SK-N-SH (cell line): Measurements from ENCODE around the gene ALDH1L2. TPM values are rescaled to one million over a fixed set of nuclear protein-coding genes. Genes with fewer than 3 reads are reported as not detected.

Source experiments
- CTCF ChIA-PET: fragments of 300-600, 350-600 bp; formaldehyde crosslinking; extraction: SDS; loops from one replicate; lab custom pipeline; 2021; lab: Yijun Ruan, JAX
- POLR2A ChIA-PET: fragments of 350-600 bp; sonication (Branson Sonifier 250); formaldehyde crosslinking; extraction: SDS; loops from one replicate; lab custom pipeline; 2020; ENCODE audit warnings: antibody characterized with exemption, inconsistent platforms; lab: Yijun Ruan, JAX
- DNase-seq: peaks from one replicate; pipeline ENCODE4 v3.0.0; 2012
- H2AFZ ChIP-seq: fragments of 200-600 bp; sonication (generic); 2 replicates; pipeline ENCODE4 v1.8.1; 2016; ENCODE audit warnings: antibody characterized with exemption, mild to moderate bottlenecking, low read depth
- H3F3A ChIP-seq: fragments of 200-600 bp; sonication (generic); replicated peaks from 2 replicates; pipeline ENCODE3; 2016; ENCODE audit warnings: antibody characterized with exemption, mild to moderate bottlenecking; ENCODE audit not compliant: insufficient read depth
- H3K27ac ChIP-seq, 2 experiments: fragments of 200-500 bp in 1 of 2; fragments of 200-600 bp in 1 of 2; sonication (Bioruptor generic) in 1 of 2; sonication (generic), shearing (Covaris generic) in 1 of 2; 2 replicates each; pipeline versions ENCODE4 v1.5.1 to v1.6.1; 2014 to 2016; ENCODE audit warnings: low read depth in 2 of 2, inconsistent platforms in 1 of 2, low read length in 1 of 2, mild to moderate bottlenecking in 1 of 2, mixed read lengths in 1 of 2
- H3K27me3 ChIP-seq: fragments of 200-600 bp; sonication (generic), shearing (Covaris generic); 2 replicates; pipeline ENCODE4 v1.6.1; 2016; ENCODE audit warnings: mixed run types; ENCODE audit not compliant: insufficient read depth
- H3K36me3 ChIP-seq, 2 experiments: fragments of 200-500 bp in 1 of 2; fragments of 200-600 bp in 1 of 2; sonication (Bioruptor generic) in 1 of 2; sonication (generic) in 1 of 2; replicated peaks in 1 of 2; 2 replicates each; pipeline versions ENCODE3 to v1.5.1; 2014 to 2016; ENCODE audit warnings: low read length in 1 of 2, mild to moderate bottlenecking in 1 of 2; ENCODE audit not compliant: insufficient read depth in 2 of 2, control insufficient read depth in 1 of 2
- H3K4me1 ChIP-seq, 2 experiments: fragments of 200-500 bp in 1 of 2; fragments of 200-600 bp in 1 of 2; sonication (Bioruptor generic) in 1 of 2; sonication (generic), shearing (Covaris generic) in 1 of 2; 2 replicates each; pipeline versions ENCODE4 v1.5.1 to v1.6.1; 2014 to 2016; ENCODE audit warnings: low read depth in 1 of 2, low read length in 1 of 2, mixed run types in 1 of 2; ENCODE audit not compliant: insufficient read depth in 2 of 2, control insufficient read depth in 1 of 2
- H3K4me2 ChIP-seq: fragments of 200-600 bp; sonication (generic), shearing (Covaris generic); 2 replicates; pipeline ENCODE4 v1.6.1; 2017; ENCODE audit warnings: mixed run types
- H3K4me3 ChIP-seq, 2 experiments: fragments of 200-500 bp in 1 of 2; fragments of 200-600 bp in 1 of 2; sonication (Bioruptor generic) in 1 of 2; sonication (generic), shearing (Covaris generic) in 1 of 2; 2 replicates each; pipeline versions ENCODE4 v1.5.1 to v1.8.1; 2014 to 2016; ENCODE audit warnings: low read depth in 2 of 2, inconsistent platforms in 1 of 2, low read length in 1 of 2, mild to moderate bottlenecking in 1 of 2, mixed read lengths in 1 of 2, moderate library complexity in 1 of 2
- H3K79me2 ChIP-seq: fragments of 200-600 bp; sonication (generic); 2 replicates; pipeline ENCODE4 v1.8.1; 2017; ENCODE audit warnings: mild to moderate bottlenecking; ENCODE audit not compliant: insufficient read depth
- H3K9ac ChIP-seq: fragments of 200-600 bp; sonication (generic); 2 replicates; pipeline ENCODE4 v1.6.1; 2017; ENCODE audit warnings: mixed run types
- H3K9me2 ChIP-seq: fragments of 200-600 bp; sonication (generic); 2 replicates; pipeline ENCODE4 v1.6.1; 2017; ENCODE audit warnings: mixed run types
- H3K9me3 ChIP-seq: fragments of 200-600 bp; sonication (generic); 2 replicates; pipeline ENCODE4 v1.6.1; 2017; ENCODE audit warnings: mixed run types, mild to moderate bottlenecking, moderate library complexity
- H4K20me1 ChIP-seq: fragments of 200-600 bp; sonication (generic); 2 replicates; pipeline ENCODE4 v1.6.1; 2017; ENCODE audit warnings: mild to moderate bottlenecking, mixed run types; ENCODE audit not compliant: insufficient read depth
- CHD2 ChIP-seq: fragments of 150-350 bp; IDR thresholded peaks from 2 replicates; pipeline ENCODE4 v1.6.1; 2018; ENCODE audit warnings: low read length; ENCODE audit not compliant: partially characterized antibody
- CTCF ChIP-seq: fragments of 200-600 bp; sonication (generic); IDR thresholded peaks from 2 replicates; pipeline ENCODE4 v1.6.1; 2017; ENCODE audit warnings: antibody characterized with exemption, mild to moderate bottlenecking, moderate library complexity
- ELF1 ChIP-seq: IDR thresholded peaks from 2 replicates; pipeline ENCODE4 v1.4.0; 2012
- FOXM1 ChIP-seq: IDR thresholded peaks from 2 replicates; pipeline ENCODE4 v1.4.0; 2012; ENCODE audit warnings: low read depth, mild to moderate bottlenecking
- GABPA ChIP-seq: IDR thresholded peaks from 2 replicates; pipeline ENCODE4 v1.4.0; 2012; ENCODE audit warnings: low read depth, mild to moderate bottlenecking
- IRF3 ChIP-seq: fragments of 150-350 bp; IDR thresholded peaks from 2 replicates; pipeline ENCODE4 v1.6.1; 2016; ENCODE audit warnings: mild to moderate bottlenecking, low read depth, low read length
- MAX ChIP-seq: IDR thresholded peaks from 2 replicates; pipeline ENCODE4 v1.4.0; 2012; ENCODE audit warnings: low read depth
- MXI1 ChIP-seq: IDR thresholded peaks from 2 replicates; pipeline ENCODE4 v1.6.1; 2012; ENCODE audit warnings: mild to moderate bottlenecking, low read depth, low read length, improper control_type of control experiment
- NRF1 ChIP-seq: IDR thresholded peaks from 2 replicates; pipeline ENCODE4 v1.6.1; 2012; ENCODE audit warnings: low read depth, mild to moderate bottlenecking, low read length
- POLR2AphosphoS5 ChIP-seq: IDR thresholded peaks from 2 replicates; pipeline ENCODE4 v1.6.1; 2012; ENCODE audit warnings: low read depth, low read length
- RAD21 ChIP-seq: IDR thresholded peaks from 2 replicates; pipeline ENCODE4 v1.6.1; 2012; ENCODE audit warnings: mild to moderate bottlenecking, low read length
- RFX5 ChIP-seq: IDR thresholded peaks from 2 replicates; pipeline ENCODE4 v1.6.1; 2012; ENCODE audit warnings: mild to moderate bottlenecking, improper control_type of control experiment, low read length
- TAF1 ChIP-seq: IDR thresholded peaks from 2 replicates; pipeline ENCODE4 v1.6.1; 2012; ENCODE audit warnings: low read depth, mild to moderate bottlenecking, low read length, moderate library complexity, borderline replicate concordance
- TCF12 ChIP-seq: IDR thresholded peaks from 2 replicates; pipeline ENCODE4 v1.4.0; 2012
- YY1 ChIP-seq: IDR thresholded peaks from 2 replicates; pipeline ENCODE4 v1.4.0; 2012; ENCODE audit warnings: low read depth, mild to moderate bottlenecking
- WGBS: methylation state at CpG from one replicate; pipeline ENCODE4 v1.1.6; 2017; ENCODE audit warnings: low lambda C conversion rate; 5-methylcytosine and 5-hydroxymethylcytosine counted together
- polyA plus RNA-seq, 3 experiments: library from polyadenylated mRNA; depleted of rRNA; stranded (reverse); fragments of >200 nt; gene quantifications; 2 replicates each; pipeline ENCODE4 v1.2.3, GENCODE V29; 2012

ALDH1L2 gene
- polyA plus RNA-seq, 1 of the 3 experiments (the other 2 are of a cell fraction): 1.9 TPM

GRCh38 chr12:104986022-104986941, 98.0 kb downstream of the ALDH1L2 start, which contains the start of gene NOPCHAP1:
NOPCHAP1 (plus strand) TSS chr12:104986316; CDS start chr12:104986353, 37 bp downstream.
- Histone ChIP-seq H3K4me1 (peaks cover 0 to 9% of the 10 kb centered on the region in 2 experiments; a peak in 2 of 4 replicates), H3K27me3 (no peaks in the 10 kb centered on the region), H2AFZ (peak within 1 kb of the TSS; percentile 94), H3F3A (no peaks in the 10 kb centered on the region), H3K9me2 (no peaks in the 10 kb centered on the region), H3K27ac (peak within 1 kb of the TSS; percentile 47 to 80; a peak in 3 of 4 replicates), H3K4me2 (peak within 1 kb of the TSS; percentile 82), H3K36me3 (peaks cover 32 to 33% of the 10 kb centered on the region in 2 experiments), H3K79me2 (peaks cover 47% of the 10 kb centered on the region), H3K9me3 (no peaks in the 10 kb centered on the region), H3K4me3 (peak within 1 kb of the TSS; percentile 91 to 92), H3K9ac (peak within 1 kb of the TSS; percentile 80), H4K20me1 (no peaks in the 10 kb centered on the region)
- CTCF ChIA-PET: interaction anchor here (0.9 to 1.3 kb wide), 2 partner anchors 15 to 604 kb away, joined by 3 to 4 read pairs; no protein-coding TSS in a partner anchor
- TF ChIP-seq CHD2: peak; percentile 28
- no peak for TF ChIP-seq TCF12
- peak; percentile 94 for TF ChIP-seq POLR2AphosphoS5
- TF ChIP-seq TAF1: peak; percentile 80
- TF ChIP-seq CTCF: no peak
- TF ChIP-seq NRF1: peak; percentile 80
- peak; percentile 54; the same call in 1 of the 2 replicates for TF ChIP-seq GABPA
- TF ChIP-seq ELF1: peak; percentile 48; the same call in 1 of the 2 replicates
- TF ChIP-seq RFX5: 0 out of 2 replicates have a peak, but pooled peaks have one; percentile 41
- TF ChIP-seq IRF3: no peak
- no peak for TF ChIP-seq FOXM1
- TF ChIP-seq MXI1: peak; percentile 94
- peak; percentile 88 for TF ChIP-seq MAX
- peak; percentile 81 for TF ChIP-seq YY1
- no peak for TF ChIP-seq RAD21
- POLR2A ChIA-PET: interaction anchor here (0.6 to 1.2 kb wide), 2 partner anchors 28 to 847 kb away, joined by 3 read pairs; partner anchors contain the start of gene SLC41A2
- 2% methylated on average over 25 of the region's 59 CpGs for WGBS
- DNase-seq: peak; percentile 96
